KOPT-K1 (cell line): ENCODE data around the gene PATE4.

Experiments
- H3K27ac ChIP-seq: fragments of 200-600 bp; sonication (generic); 2 replicates; pipeline ENCODE4 v1.5.1; 2016; ENCODE audit warnings: antibody characterized with exemption, mild to moderate bottlenecking, low read depth, low read length; ENCODE audit not compliant: poor library complexity, severe bottlenecking
- H3K36me3 ChIP-seq: fragments of 200-600 bp; sonication (generic); 2 replicates; pipeline ENCODE4 v1.5.1; 2017; ENCODE audit warnings: antibody characterized with exemption, mild to moderate bottlenecking, low read length, moderate library complexity; ENCODE audit not compliant: insufficient read depth
- H3K9me3 ChIP-seq: fragments of 200-600 bp; sonication (generic); 2 replicates; pipeline ENCODE4 v1.5.1; 2017; ENCODE audit warnings: antibody characterized with exemption, low read length, mild to moderate bottlenecking; ENCODE audit not compliant: insufficient read depth, poor library complexity, severe bottlenecking

The PATE4 gene

GRCh38 chr11:125872138-125872491 is 39.0 kb downstream of the PATE4 start:
- H3K36me3 ChIP-seq = no peaks in the 10 kb centered on the region
- H3K9me3 ChIP-seq = no peaks in the 10 kb centered on the region
- H3K27ac ChIP-seq = no peak overlapping the region

- Histone ChIP-seq H3K27ac (no peak overlapping the region), H3K9me3 (no peaks in the 10 kb centered on the region), H3K36me3 (no peaks in the 10 kb centered on the region)
These were observed 40.9 kb downstream of the PATE4 start for GRCh38 chr11:125873881-125874555.

GRCh38 chr11:125874556-125875124 is 41.5 kb downstream of the PATE4 start:
- Histone ChIP-seq H3K27ac (no peak overlapping the region), H3K36me3 (no peaks in the 10 kb centered on the region), H3K9me3 (no peaks in the 10 kb centered on the region)

GRCh38 chr11:125881291-125881690 is 48.2 kb downstream of the PATE4 start:
- Histone ChIP-seq H3K27ac (no peak overlapping the region), H3K36me3 (no peaks in the 10 kb centered on the region), H3K9me3 (no peaks in the 10 kb centered on the region)

- peaks cover 5% of the 10 kb centered on the region for H3K9me3 ChIP-seq
- no peaks in the 10 kb centered on the region for H3K36me3 ChIP-seq
- no peak overlapping the region for H3K27ac ChIP-seq
These were observed 50.3 kb downstream of the PATE4 start for GRCh38 chr11:125883375-125883774.

- peak overlapping the region; percentile 80 for H3K27ac ChIP-seq
- peaks cover 5% of the 10 kb centered on the region for H3K9me3 ChIP-seq
- H3K36me3 ChIP-seq = peaks cover 6% of the 10 kb centered on the region; the same call in 1 of the 2 replicates
These were observed 53.9 kb downstream of the PATE4 start for GRCh38 chr11:125886997-125887372.

- peaks cover 13% of the 10 kb centered on the region for H3K36me3 ChIP-seq
- peak within 1 kb of the TSS; percentile 80 for H3K27ac ChIP-seq
- H3K9me3 ChIP-seq = peaks cover 5% of the 10 kb centered on the region
These were observed 54.5 kb downstream of the PATE4 start, which contains the start of gene HYLS1 for GRCh38 chr11:125887373-125888324. TSS of gene HYLS1 (plus strand) at chr11:125887668. CDS start at chr11:125899369, 11,701 bp downstream.
